Stimulated activated naive CD4-positive, alpha-beta T cell treated with Interleukin-2 at 50 U/mL for 16 hours (primary cell): Measurements from ENCODE around the gene PLAGL2.
"Not testable (repeated sequence)": the region's sequence is repeated elsewhere in the genome, so short reads cannot be mapped to it uniquely, and the experiment has no call there.

Experiments used
- DNase-seq: peaks from one replicate; lab custom pipeline; 2025; lab: John Stamatoyannopoulos, UW

Gene PLAGL2

GRCh38 chr20:32207626-32208498 lies at the start of gene PLAGL2, which contains the start of gene POFUT1:
PLAGL2 (minus strand) TSS chr20:32207743; CDS start chr20:32202178, 5,565 bp downstream.
POFUT1 (plus strand) TSS chr20:32207880; CDS start chr20:32207942, 62 bp downstream.
- DNase-seq, result peak; percentile 88

- DNase-seq, result peak; percentile 81
These were observed 44.6 kb upstream of the PLAGL2 start for GRCh38 chr20:32252189-32252588.

GRCh38 chr20:32251470-32251869 lies 43.9 kb upstream of the PLAGL2 start:
- DNase-seq, result no peak

- DNase-seq, result peak; percentile 21
These were observed 41.6 kb upstream of the PLAGL2 start for GRCh38 chr20:32249030-32249738.

- DNase-seq, result no peak
These were observed 40.5 kb upstream of the PLAGL2 start for GRCh38 chr20:32248043-32248442.

- not testable (repeated sequence) for DNase-seq
These were observed 38.7 kb upstream of the PLAGL2 start for GRCh38 chr20:32246208-32246607.

- DNase-seq, result no peak
These were observed 37.4 kb upstream of the PLAGL2 start for GRCh38 chr20:32244959-32245358.

GRCh38 chr20:32244150-32244823 lies 36.7 kb upstream of the PLAGL2 start:
- no peak for DNase-seq

GRCh38 chr20:32241807-32242206 lies 34.3 kb upstream of the PLAGL2 start:
- DNase-seq, result no peak

GRCh38 chr20:32240205-32240604 lies 32.7 kb upstream of the PLAGL2 start:
- DNase-seq, result no peak

GRCh38 chr20:32238483-32239425 lies 31.2 kb upstream of the PLAGL2 start:
- DNase-seq, result no peak

GRCh38 chr20:32237419-32237818 lies 29.9 kb upstream of the PLAGL2 start:
- no peak for DNase-seq

GRCh38 chr20:32236819-32237218 lies 29.3 kb upstream of the PLAGL2 start:
- DNase-seq, result no peak

GRCh38 chr20:32236048-32236533 lies 28.5 kb upstream of the PLAGL2 start:
- DNase-seq, result no peak

GRCh38 chr20:32235331-32236047 lies 27.9 kb upstream of the PLAGL2 start:
- no peak for DNase-seq

- no peak for DNase-seq
These were observed 26.7 kb upstream of the PLAGL2 start for GRCh38 chr20:32234135-32234808.

GRCh38 chr20:32233286-32233685 lies 25.7 kb upstream of the PLAGL2 start:
- DNase-seq, result no peak

- DNase-seq, result peak; percentile 26
These were observed 24.9 kb upstream of the PLAGL2 start for GRCh38 chr20:32232326-32232886.

GRCh38 chr20:32231847-32232246 lies 24.3 kb upstream of the PLAGL2 start:
- DNase-seq, result peak; percentile 44

- no peak for DNase-seq
These were observed 23.7 kb upstream of the PLAGL2 start for GRCh38 chr20:32231245-32231644.
